HepG2 (cell line): ENCODE measurements around the gene MT4. TPM values are rescaled to one million over a fixed set of nuclear protein-coding genes. Genes with fewer than 3 reads are reported as not detected.

ENCODE experiments used
- ATM ChIP-seq: fragments of 450-650 bp; IDR thresholded peaks from 2 replicates; pipeline ENCODE4 v1.7.1; 2017; ENCODE audit warnings: mild to moderate bottlenecking, borderline replicate concordance
- MTERF4 ChIP-seq: sonication (generic); formaldehyde crosslinking; IDR thresholded peaks from 2 replicates; pipeline ENCODE4 v1.8.0; 2023; ENCODE audit warnings: mild to moderate bottlenecking, missing genetic modification reagents
- MXD3 ChIP-seq: IDR thresholded peaks from 2 replicates; pipeline ENCODE4 v1.6.1; 2016; ENCODE audit warnings: mild to moderate bottlenecking, missing biosample characterization, missing genetic modification reagents
- NPAS2 ChIP-seq: sonication (generic); formaldehyde crosslinking; IDR thresholded peaks from 2 replicates; pipeline ENCODE4 v1.8.0; 2022; ENCODE audit warnings: mild to moderate bottlenecking, missing genetic modification reagents, borderline replicate concordance
- PTBP1 ChIP-seq: fragments of 200-400 bp; formaldehyde crosslinking; IDR thresholded peaks from 2 replicates; pipeline ENCODE4 v1.6.1; 2018; ENCODE audit warnings: low read length, low read depth; ENCODE audit not compliant: poor library complexity, severe bottlenecking
- SMAD1 ChIP-seq: sonication (generic); formaldehyde crosslinking; IDR thresholded peaks from 2 replicates; pipeline ENCODE4 v1.4.0; 2020; ENCODE audit warnings: missing genetic modification reagents, low read depth, mild to moderate bottlenecking, borderline replicate concordance
- TBL1XR1 ChIP-seq: fragments of 150-350 bp; IDR thresholded peaks from 2 replicates; pipeline ENCODE4 v1.6.1; 2014; ENCODE audit warnings: borderline replicate concordance, low read length; ENCODE audit not compliant: partially characterized antibody
- TEAD3 ChIP-seq: optimal IDR thresholded peaks from 2 replicates; pipeline ENCODE3; 2016; ENCODE audit warnings: borderline replicate concordance
- ZBTB21 ChIP-seq: sonication (generic); formaldehyde crosslinking; IDR thresholded peaks from 2 replicates; pipeline ENCODE4 v1.4.0; 2020; ENCODE audit warnings: missing genetic modification reagents
- ZBTB25 ChIP-seq: IDR thresholded peaks from 2 replicates; pipeline ENCODE4 v1.6.1; 2018; ENCODE audit warnings: missing genetic modification reagents
- ZNF20 ChIP-seq: sonication (generic); formaldehyde crosslinking; IDR thresholded peaks from 2 replicates; pipeline ENCODE4 v1.4.0; 2020; ENCODE audit warnings: mild to moderate bottlenecking, moderate library complexity, missing genetic modification reagents
- ZNF281 ChIP-seq: sonication (generic); formaldehyde crosslinking; IDR thresholded peaks from 2 replicates; pipeline ENCODE4 v1.4.0; 2020; ENCODE audit warnings: missing genetic modification reagents, borderline replicate concordance
- ZNF317 ChIP-seq: sonication (generic); formaldehyde crosslinking; IDR thresholded peaks from 2 replicates; pipeline ENCODE4 v1.5.0; 2020; ENCODE audit warnings: mild to moderate bottlenecking, missing genetic modification reagents
- ZNF329 ChIP-seq: sonication (generic); formaldehyde crosslinking; IDR thresholded peaks from 2 replicates; pipeline ENCODE4 v1.9.0; 2021; ENCODE audit warnings: low read depth, mild to moderate bottlenecking, missing genetic modification reagents
- ZNF44 ChIP-seq: sonication (generic); formaldehyde crosslinking; IDR thresholded peaks from 2 replicates; pipeline ENCODE4 v1.5.1; 2020; ENCODE audit warnings: mild to moderate bottlenecking, missing genetic modification reagents
- ZNF672 ChIP-seq: sonication (generic); formaldehyde crosslinking; IDR thresholded peaks from 2 replicates; pipeline ENCODE4 v1.8.1; 2022; ENCODE audit warnings: missing genetic modification reagents
- ZNF766 ChIP-seq: sonication (generic); formaldehyde crosslinking; IDR thresholded peaks from 2 replicates; pipeline ENCODE4 v1.5.0; 2020; ENCODE audit warnings: missing genetic modification reagents, borderline replicate concordance
- ZNF83 ChIP-seq: sonication (generic); formaldehyde crosslinking; IDR thresholded peaks from 2 replicates; pipeline ENCODE4 v1.4.0; 2020; ENCODE audit warnings: missing genetic modification reagents, mild to moderate bottlenecking, borderline replicate concordance
- ZNF839 ChIP-seq: sonication (generic); formaldehyde crosslinking; IDR thresholded peaks from 2 replicates; pipeline ENCODE4 v1.4.0; 2020; ENCODE audit warnings: missing genetic modification reagents, mild to moderate bottlenecking, borderline replicate concordance
- ZSCAN9 ChIP-seq: IDR thresholded peaks from 2 replicates; pipeline ENCODE4 v1.6.1; 2016; ENCODE audit warnings: borderline replicate concordance
- polyA plus RNA-seq, 8 experiments: library from polyadenylated mRNA; depleted of rRNA in 3 of 8; stranded (reverse) in 7 of 8; unstranded in 1 of 8; fragments of >200 nt; fragmentation: Illumina TruSeq in 4 of 8; extraction: Trizol in 4 of 8; gene quantifications; 2 replicates each; pipeline versions ENCODE4 v1.2.1 to v1.2.3, GENCODE V29; 2011 to 2016; ENCODE audit warnings: low read depth in 4 of 8, missing spikeins in 1 of 8, mixed read lengths in 1 of 8; ENCODE audit not compliant: insufficient read depth in 1 of 8
- total RNA-seq, 5 experiments: library from RNA; depleted of rRNA; stranded (reverse); fragments of >200 nt; fragmentation: Illumina TruSeq; extraction: Trizol; gene quantifications; 2 replicates each; pipeline ENCODE4 v1.2.3, GENCODE V29; 2016; ENCODE audit warnings: low read depth in 1 of 5
- TF ChIP-seq, protein P1 (sequence below): sonication (generic); formaldehyde crosslinking; IDR thresholded peaks from 2 replicates; pipeline ENCODE4 v1.4.0; 2020; ENCODE audit warnings: missing genetic modification reagents
- TF ChIP-seq, protein P2 (sequence below): IDR thresholded peaks from 2 replicates; pipeline ENCODE4 v1.6.1; 2016; ENCODE audit warnings: control low read depth

The MT4 gene
- total and polyA plus RNA-seq, 2 of the 13 experiments (the other 11 are each of a cell fraction or from before 2014, with no cell fraction given): not detected

GRCh38 chr16:56608043-56608875 is 43.4 kb downstream of the MT4 start, which contains the start of gene MT2A (continued):
- TF ChIP-seq, protein P1, sequence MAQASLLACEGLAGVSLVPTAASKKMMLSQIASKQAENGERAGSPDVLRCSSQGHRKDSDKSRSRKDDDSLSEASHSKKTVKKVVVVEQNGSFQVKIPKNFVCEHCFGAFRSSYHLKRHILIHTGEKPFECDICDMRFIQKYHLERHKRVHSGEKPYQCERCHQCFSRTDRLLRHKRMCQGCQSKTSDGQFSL: peak; percentile 79
- TF ChIP-seq ATM (no peak), ZNF83 (CRISPR knock-in tag) (peak; percentile 85; the same call in 1 of the 2 replicates), SMAD1 (no peak), ZSCAN9 (CRISPR knock-in tag) (peak; percentile 24; the same call in 1 of the 2 replicates), ZNF20 (CRISPR knock-in tag) (peak; percentile 56; the same call in 1 of the 2 replicates), ZNF766 (CRISPR knock-in tag) (peak; percentile 90), ZNF839 (CRISPR knock-in tag) (0 out of 2 replicates have a peak, but pooled peaks have one; percentile 30), ZNF44 (CRISPR knock-in tag) (no peak), ZNF317 (CRISPR knock-in tag) (peak; percentile 34; the same call in 1 of the 2 replicates), ZNF281 (CRISPR knock-in tag) (no peak), MXD3 (CRISPR knock-in tag) (peak; percentile 78; the same call in 1 of the 2 replicates), TEAD3 (CRISPR knock-in tag) (no peak), NPAS2 (CRISPR knock-in tag) (no peak; the same call in 1 of the 2 replicates), ZBTB21 (0 out of 2 replicates have a peak, but pooled peaks have one; percentile 38), TBL1XR1 (peak; percentile 69), PTBP1 (peak; percentile 27), MTERF4 (peak; percentile 94), ZNF329 (peak; percentile 77), ZBTB25 (CRISPR knock-in tag) (peak; percentile 42; the same call in 1 of the 2 replicates), ZNF672 (peak; percentile 36; the same call in 1 of the 2 replicates)
- TF ChIP-seq, protein P2, sequence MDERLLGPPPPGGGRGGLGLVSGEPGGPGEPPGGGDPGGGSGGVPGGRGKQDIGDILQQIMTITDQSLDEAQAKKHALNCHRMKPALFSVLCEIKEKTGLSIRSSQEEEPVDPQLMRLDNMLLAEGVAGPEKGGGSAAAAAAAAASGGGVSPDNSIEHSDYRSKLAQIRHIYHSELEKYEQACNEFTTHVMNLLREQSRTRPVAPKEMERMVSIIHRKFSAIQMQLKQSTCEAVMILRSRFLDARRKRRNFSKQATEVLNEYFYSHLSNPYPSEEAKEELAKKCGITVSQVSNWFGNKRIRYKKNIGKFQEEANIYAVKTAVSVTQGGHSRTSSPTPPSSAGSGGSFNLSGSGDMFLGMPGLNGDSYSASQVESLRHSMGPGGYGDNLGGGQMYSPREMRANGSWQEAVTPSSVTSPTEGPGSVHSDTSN (CRISPR knock-in tag): no peak
